IgD-negative memory B cell (primary cell): ENCODE results near the gene GEMIN4. TPM values are rescaled to one million over a fixed set of nuclear protein-coding genes. Genes with fewer than 3 reads are reported as not detected.
"Not testable (repeated sequence)": the region's sequence is repeated elsewhere in the genome, so short reads cannot be mapped to it uniquely, and the experiment has no call there.

Source experiments
- H3K27ac Mint-ChIP-seq, 3 donors: one replicate each; pipeline ENCODE4 v1.8.0; 2020 to 2022; ENCODE audit warnings: mild to moderate bottlenecking in 3 of 3, mixed read lengths in 3 of 3, moderate library complexity in 1 of 3
- H3K27me3 Mint-ChIP-seq: one replicate; pipeline ENCODE4 v1.8.0; 2021; ENCODE audit warnings: mixed read lengths
- H3K36me3 Mint-ChIP-seq: one replicate; pipeline ENCODE4 v1.8.0; 2020; ENCODE audit warnings: mild to moderate bottlenecking, mixed read lengths
- H3K4me1 Mint-ChIP-seq, 3 donors: one replicate each; pipeline ENCODE4 v1.8.0; 2020 to 2022; ENCODE audit warnings: mixed read lengths in 3 of 3, mild to moderate bottlenecking in 1 of 3
- H3K4me3 Mint-ChIP-seq, 4 donors: one replicate each; pipeline ENCODE4 v1.8.0; 2020 to 2022; ENCODE audit warnings: mild to moderate bottlenecking in 4 of 4, mixed read lengths in 4 of 4, moderate library complexity in 3 of 4
- H3K9me3 Mint-ChIP-seq, 3 donors: one replicate each; pipeline ENCODE4 v1.8.0; 2020 to 2021; ENCODE audit warnings: mixed read lengths in 3 of 3, mild to moderate bottlenecking in 1 of 3
- polyA plus RNA-seq: library from polyadenylated mRNA; unstranded; fragments of 300-500 nt; fragmentation: Illumina TruSeq; gene quantifications from one replicate; pipeline ENCODE4 v1.2.3, GENCODE V29; 2021

GEMIN4 gene
- polyA plus RNA-seq, 1 donor from 2014 or later = 27.4 TPM

DNA sequence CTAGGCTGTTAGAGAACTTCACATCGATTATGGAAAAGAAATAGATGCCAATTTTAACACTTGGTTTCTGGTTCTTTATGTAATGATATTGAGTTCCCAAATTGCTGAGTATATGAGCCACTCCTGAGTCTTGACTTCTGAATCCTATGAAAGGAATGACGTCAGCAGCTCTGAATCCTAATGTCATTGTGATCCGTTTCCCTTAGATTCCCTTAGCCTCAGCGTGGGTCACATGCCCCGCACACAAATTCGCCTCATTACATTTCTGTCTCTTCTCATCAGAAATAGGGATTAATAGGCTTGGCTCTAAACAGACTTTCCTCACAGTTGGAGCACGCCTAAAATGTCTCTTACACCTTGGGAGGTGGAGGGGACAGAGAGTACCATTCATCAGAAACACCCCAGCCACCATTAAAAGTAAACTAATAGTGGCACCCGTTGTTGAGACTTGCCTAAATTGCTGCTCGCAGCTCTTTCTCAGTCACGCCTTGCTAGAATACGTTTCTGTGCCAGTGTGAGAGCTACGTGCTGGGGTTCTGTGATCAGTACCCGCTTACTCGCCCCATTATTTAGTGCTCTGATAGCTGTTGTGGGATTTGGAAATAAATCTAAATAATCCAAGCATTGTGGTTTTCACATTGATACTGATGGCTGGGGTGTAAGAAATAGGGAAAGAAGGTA, 37.2 kb upstream of the GEMIN4 start:
- Mint-ChIP-seq H3K27ac (no peak overlapping the region), H3K4me3 (no peak overlapping the region), H3K27me3 (no peaks in the 10 kb centered on the region), H3K4me1 (peaks cover 0 to 6% (median 4%) of the 10 kb centered on the region in 3 donors), H3K9me3 (no peaks in the 10 kb centered on the region), H3K36me3 (peaks cover 2% of the 10 kb centered on the region)

DNA sequence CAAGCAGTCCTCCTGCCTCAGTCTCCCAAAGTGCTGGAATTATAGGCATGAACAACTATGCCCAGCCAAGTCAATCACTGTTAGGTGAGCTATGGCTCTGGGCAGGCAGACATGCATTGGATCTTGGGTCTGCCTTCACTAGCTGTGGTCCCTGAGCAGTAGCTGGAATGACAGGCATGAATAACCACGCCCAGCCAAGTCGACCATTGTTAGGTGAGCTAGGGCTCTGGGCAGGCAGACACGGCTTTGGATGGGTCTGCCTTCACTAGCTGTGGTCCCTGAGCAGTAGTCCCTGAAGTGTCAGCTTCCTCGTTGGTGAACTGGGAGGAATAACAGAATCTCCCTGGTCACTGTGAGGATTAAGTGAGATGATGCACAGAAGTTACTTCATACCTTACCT, 36.5 kb upstream of the GEMIN4 start:
- peaks cover 5 to 10% (median 8%) of the 10 kb centered on the region in 3 donors for H3K4me1 Mint-ChIP-seq
- no peak overlapping the region for H3K27ac Mint-ChIP-seq
- no peaks in the 10 kb centered on the region for H3K27me3 Mint-ChIP-seq
- peaks cover 2% of the 10 kb centered on the region for H3K36me3 Mint-ChIP-seq
- no peaks in the 10 kb centered on the region for H3K9me3 Mint-ChIP-seq
- no peak overlapping the region for H3K4me3 Mint-ChIP-seq

DNA sequence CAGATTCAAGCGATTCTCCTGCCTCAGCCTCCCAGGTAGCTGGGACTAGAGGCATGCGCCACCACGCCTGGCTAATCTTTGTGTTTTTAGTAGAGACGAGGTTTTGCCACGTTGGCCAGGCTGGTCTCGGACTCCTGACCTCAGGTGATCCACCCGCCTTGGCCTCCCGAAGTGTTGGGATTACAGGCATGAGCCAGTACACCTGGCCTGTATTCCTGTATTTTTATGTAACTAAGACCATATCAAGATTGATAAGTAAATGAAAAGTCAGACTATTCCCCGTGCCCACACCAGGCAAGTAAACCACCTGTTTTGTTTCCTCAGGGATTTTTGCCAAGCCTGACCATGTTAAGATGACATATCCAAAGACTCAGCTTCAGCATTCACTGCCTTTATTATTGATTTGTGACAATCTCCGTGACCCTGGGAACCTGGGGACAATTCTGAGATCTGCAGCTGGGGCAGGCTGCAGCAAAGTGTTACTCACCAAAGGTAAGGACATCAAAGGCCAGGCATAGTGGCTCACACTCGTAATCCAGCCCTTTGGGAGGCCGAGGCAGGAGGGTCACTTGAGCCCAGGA, 35.7 kb upstream of the GEMIN4 start:
- peaks cover 2% of the 10 kb centered on the region for H3K36me3 Mint-ChIP-seq
- H3K27ac Mint-ChIP-seq = peak overlapping the region in 1 of 3 donors; percentile 65
- H3K9me3 Mint-ChIP-seq = no peaks in the 10 kb centered on the region
- H3K27me3 Mint-ChIP-seq = no peaks in the 10 kb centered on the region
- peaks cover 10 to 13% (median 12%) of the 10 kb centered on the region in 3 donors for H3K4me1 Mint-ChIP-seq
- H3K4me3 Mint-ChIP-seq = no peak overlapping the region

DNA sequence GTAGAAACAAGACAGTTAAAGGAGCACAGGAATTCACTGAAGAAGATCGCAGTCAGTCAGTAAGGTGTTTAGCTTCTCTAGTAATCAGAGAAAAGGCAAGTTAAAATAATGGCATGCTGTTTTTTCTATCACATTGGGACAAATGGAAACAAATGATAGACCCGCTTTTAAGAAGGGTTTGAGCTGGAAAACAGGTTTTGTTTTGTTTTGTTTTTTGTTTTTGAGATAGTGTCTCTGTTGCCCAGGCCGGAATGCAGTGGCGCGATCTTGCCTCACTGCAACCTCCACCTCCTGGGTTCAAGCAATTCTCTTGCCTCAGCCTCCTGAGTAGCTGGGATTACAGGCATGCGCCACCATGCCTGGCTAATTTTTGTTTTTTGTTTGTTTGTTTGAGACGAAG, 33.8 kb upstream of the GEMIN4 start:
- not testable (repeated sequence) for H3K36me3 Mint-ChIP-seq, H3K9me3 Mint-ChIP-seq, H3K4me3 Mint-ChIP-seq, H3K27ac Mint-ChIP-seq, H3K27me3 Mint-ChIP-seq
- peaks cover 16 to 20% (median 19%) of the 10 kb centered on the region in 3 donors for H3K4me1 Mint-ChIP-seq

DNA sequence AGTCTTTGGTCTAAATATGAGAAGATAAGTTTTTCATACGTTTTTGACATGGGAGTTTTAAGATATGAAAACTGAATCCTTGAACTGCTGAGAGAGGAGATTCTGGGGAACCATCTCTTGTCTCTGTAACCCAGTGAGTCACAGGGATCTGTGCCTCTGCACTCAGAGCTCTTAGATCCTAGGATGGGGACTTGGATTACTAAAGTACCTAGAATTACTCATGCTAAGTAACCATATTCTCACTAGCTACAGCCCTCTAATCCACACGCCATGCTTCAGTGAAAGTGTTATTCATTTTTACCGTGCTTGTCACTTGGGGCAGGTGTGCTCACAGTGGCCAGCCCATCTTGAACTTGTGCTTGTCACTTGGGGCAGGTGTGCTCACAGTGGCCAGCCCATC, 32.1 kb upstream of the GEMIN4 start:
- Mint-ChIP-seq H3K9me3 (no peaks in the 10 kb centered on the region), H3K27me3 (no peaks in the 10 kb centered on the region), H3K27ac (peak overlapping the region in 1 of 3 donors; percentile 98), H3K36me3 (peaks cover 2% of the 10 kb centered on the region), H3K4me1 (peaks cover 19 to 22% (median 22%) of the 10 kb centered on the region in 3 donors), H3K4me3 (peak overlapping the region; percentile 46 to 97 (median 66))

DNA sequence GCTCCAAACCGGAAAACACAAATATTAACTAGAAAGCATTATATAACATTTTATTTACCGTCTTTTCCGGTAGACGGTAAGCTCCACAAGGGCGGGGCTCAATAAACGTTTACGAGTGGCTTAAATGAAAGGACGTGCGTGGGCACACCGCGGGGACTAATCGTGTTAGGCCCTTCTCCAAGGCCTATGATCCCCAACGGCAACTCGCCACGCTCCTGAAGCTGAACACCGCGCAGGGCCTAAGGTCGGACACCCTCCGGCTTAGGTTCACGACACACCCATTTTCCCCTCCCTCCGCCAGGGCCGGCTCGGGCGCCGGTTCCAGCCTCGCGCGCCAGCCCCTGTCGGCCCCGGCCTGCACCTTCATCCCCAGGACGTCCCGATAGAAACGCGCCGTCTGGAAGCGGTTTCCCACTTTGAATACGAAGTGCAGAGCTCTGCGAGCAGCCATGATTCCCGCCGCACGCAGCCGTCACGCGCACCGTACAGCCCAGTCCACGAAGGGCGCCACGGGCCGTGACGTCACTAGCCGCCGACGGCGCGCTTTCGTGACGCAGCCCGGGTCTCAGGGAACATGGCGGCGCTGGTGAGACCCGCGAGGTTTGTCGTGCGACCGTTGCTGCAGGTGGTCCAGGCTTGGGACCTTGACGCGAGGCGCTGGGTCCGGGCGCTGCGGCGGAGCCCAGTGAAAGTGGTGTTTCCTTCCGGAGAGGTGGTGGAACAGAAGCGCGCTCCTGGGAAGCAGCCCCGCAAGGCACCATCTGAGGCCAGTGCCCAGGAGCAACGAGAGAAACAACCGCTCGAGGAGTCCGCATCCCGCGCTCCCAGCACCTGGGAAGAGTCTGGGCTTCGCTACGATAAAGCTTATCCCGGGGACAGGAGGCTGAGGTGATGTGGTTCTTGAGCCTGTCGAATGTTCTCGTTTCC, 30.0 kb upstream of the GEMIN4 start, which contains the start of the genes GLOD4 and MRM3:
TSS of gene GLOD4 (minus strand) at position 476 of the 927 bp plus-strand sequence. CDS start at position 451, 25 bp downstream.
TSS of gene MRM3 (plus strand) at position 549 of the 927 bp plus-strand sequence. CDS start at position 575, 26 bp downstream.
- Mint-ChIP-seq H3K27ac (peak within 1 kb of the TSS; percentile 98), H3K36me3 (peaks cover 2% of the 10 kb centered on the region), H3K27me3 (no peaks in the 10 kb centered on the region), H3K9me3 (no peaks in the 10 kb centered on the region), H3K4me1 (peaks cover 17 to 22% (median 20%) of the 10 kb centered on the region in 3 donors), H3K4me3 (peak within 1 kb of the TSS; percentile 96 to 100 (median 98))

DNA sequence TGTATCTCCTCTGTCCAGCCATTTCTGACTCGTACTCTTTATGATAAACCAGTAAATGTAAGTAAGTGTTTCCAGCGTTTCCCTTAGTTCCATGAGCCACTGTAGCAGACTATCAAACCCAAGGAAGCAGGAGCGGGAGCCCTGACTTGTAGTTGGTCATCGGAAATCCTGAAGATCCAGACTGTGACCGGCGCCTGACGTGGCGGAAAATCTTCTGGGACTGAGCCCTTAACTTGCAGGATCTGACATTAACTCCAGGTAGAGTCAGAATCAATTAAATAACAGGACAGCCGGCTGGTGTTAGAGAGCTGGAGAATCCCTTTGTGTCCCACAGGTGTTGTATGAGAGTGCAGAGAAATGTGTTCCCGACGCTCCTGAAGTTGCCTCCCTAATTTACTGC, 26.0 kb upstream of the GEMIN4 start:
- Mint-ChIP-seq H3K9me3 (no peaks in the 10 kb centered on the region), H3K27me3 (no peaks in the 10 kb centered on the region), H3K27ac (peak overlapping the region in 1 of 3 donors; percentile 12), H3K4me3 (peak overlapping the region in 1 of 4 donors; percentile 68), H3K36me3 (peaks cover 4% of the 10 kb centered on the region), H3K4me1 (peaks cover 12 to 20% (median 15%) of the 10 kb centered on the region in 3 donors)

DNA sequence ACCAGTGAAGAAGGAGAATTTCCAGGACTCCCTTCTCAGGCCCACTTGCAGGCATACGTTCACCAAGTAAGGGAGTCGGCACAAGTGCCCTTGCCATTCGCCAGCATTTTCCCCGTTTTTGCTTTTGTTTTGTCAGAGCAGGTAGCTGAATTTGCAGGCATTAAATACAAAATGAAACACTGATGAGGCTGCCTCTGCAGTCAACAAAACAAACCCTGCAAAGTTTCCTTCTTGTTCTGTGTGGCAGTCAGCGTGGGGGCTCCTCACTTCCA, 22.2 kb upstream of the GEMIN4 start:
- peaks cover 0 to 6% (median 0%) of the 10 kb centered on the region in 3 donors for H3K4me1 Mint-ChIP-seq
- no peak overlapping the region for H3K27ac Mint-ChIP-seq

DNA sequence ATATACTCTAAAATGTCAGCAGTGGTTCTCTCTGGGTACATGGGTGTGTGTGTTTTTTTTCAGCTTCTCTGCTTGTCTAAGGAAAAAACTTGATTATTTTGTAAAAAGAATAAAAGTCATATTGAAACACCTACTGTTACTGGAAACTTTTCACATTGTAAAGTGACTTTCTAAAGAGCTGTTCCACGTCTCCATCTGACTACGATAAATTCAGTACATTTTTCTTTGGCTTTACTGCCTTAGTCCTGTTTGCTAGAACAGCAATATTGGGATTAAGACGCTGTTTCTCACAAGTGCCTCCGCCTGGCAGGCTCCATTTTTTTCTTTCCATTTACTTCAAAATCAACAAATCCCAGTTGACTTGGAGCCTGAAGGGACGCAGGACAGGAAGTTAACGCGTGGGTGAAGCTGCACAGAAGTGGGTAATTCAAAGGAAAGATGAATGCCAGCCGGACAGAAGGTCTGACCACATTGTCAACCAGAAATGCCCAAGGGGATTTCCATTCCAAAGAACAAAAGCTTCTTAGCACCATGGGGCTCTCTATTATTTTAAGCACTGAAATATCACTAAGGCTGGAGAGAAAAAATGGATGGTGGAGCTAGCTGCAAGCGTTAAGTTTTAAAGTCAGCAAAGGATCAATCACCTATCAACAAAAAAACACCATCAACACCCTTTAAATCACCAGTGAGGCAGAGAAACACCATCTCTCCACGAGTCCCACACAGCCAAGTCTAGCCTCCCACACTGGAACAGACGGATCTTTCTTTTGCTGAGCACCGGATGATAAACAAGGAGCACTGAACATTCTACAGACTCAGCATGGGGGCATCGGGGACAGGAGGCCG, 21.6 kb upstream of the GEMIN4 start:
- H3K27me3 Mint-ChIP-seq = no peaks in the 10 kb centered on the region
- H3K36me3 Mint-ChIP-seq = peaks cover 2% of the 10 kb centered on the region
- peak overlapping the region in 1 of 3 donors; percentile 53 for H3K27ac Mint-ChIP-seq
- H3K4me3 Mint-ChIP-seq = no peak overlapping the region
- H3K4me1 Mint-ChIP-seq = peaks cover 0 to 6% (median 0%) of the 10 kb centered on the region in 3 donors
- no peaks in the 10 kb centered on the region for H3K9me3 Mint-ChIP-seq

More for the DNA sequence above, 22.2 kb upstream of the GEMIN4 start:
- Mint-ChIP-seq H3K4me3 (no peak overlapping the region), H3K27me3 (no peaks in the 10 kb centered on the region), H3K9me3 (no peaks in the 10 kb centered on the region), H3K36me3 (peaks cover 2% of the 10 kb centered on the region)

DNA sequence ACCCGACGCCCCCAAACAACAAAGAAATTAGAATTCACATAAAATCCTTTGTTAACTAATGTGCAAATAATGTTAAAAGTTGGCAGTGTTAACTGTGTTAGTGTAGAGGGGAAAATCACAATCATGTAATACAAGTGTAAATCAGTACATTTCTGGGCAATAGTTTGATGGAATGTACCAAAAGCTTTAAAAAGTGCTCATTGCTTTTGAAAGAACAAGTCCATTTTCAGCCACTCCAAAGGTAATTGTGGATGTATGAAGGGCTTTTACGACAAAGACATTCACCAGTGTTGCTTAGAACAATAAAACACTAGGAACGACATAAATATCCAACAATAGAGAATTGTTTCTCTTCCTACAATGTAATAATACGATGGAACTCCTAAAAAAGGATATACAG, 21.0 kb upstream of the GEMIN4 start:
- Mint-ChIP-seq H3K9me3 (no peaks in the 10 kb centered on the region), H3K36me3 (peaks cover 2% of the 10 kb centered on the region), H3K4me1 (peaks cover 0 to 6% (median 0%) of the 10 kb centered on the region in 3 donors)

DNA sequence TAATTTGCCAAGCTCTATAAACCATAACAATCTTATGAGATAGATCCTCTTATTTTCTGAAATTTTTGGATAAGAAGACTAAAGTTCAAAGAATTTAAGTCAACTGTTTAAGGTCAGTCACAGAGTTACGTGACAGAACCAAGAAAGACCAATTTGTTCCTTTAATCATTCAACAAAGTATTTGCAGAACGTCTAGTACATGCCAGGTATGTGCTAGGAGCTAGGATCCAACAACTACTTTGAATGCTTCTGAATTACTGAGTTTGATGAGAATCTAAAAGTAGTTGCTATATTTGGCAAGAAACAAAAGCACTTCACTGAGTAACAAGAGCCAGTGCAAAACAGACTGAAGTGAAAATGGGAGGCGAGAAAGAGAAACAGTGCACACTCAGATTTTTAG, 15.0 kb upstream of the GEMIN4 start:
- no peak overlapping the region for H3K4me3 Mint-ChIP-seq
- H3K36me3 Mint-ChIP-seq = peaks cover 3% of the 10 kb centered on the region
- no peaks in the 10 kb centered on the region for H3K27me3 Mint-ChIP-seq
- no peak overlapping the region for H3K27ac Mint-ChIP-seq
- no peaks in the 10 kb centered on the region for H3K9me3 Mint-ChIP-seq
- H3K4me1 Mint-ChIP-seq = peaks cover 0 to 2% (median 0%) of the 10 kb centered on the region in 3 donors

More for the DNA sequence above, 21.0 kb upstream of the GEMIN4 start:
- Mint-ChIP-seq H3K4me3 (no peak overlapping the region), H3K27ac (no peak overlapping the region), H3K27me3 (no peaks in the 10 kb centered on the region)

DNA sequence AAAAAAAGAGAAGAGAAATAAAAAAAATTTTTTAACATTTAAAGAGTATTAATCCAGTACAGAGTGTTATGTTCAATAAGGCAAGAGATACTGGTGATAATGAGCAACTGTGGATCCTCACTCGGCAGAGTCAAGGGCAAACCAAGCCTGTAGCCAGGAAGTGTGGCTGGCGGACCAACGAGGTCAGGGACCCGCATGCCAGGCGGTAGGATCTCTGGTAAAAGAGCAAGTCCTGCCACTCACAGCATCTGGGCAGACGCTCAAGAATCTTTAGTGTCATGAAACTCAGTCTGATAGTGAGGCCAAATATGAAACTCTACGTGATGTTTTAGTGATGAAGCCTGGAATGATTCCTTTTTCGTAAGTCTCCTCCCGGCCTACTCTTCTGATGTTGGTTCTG, 8.3 kb upstream of the GEMIN4 start:
- Mint-ChIP-seq H3K4me3 (no peak overlapping the region), H3K9me3 (no peaks in the 10 kb centered on the region), H3K36me3 (peaks cover 2% of the 10 kb centered on the region), H3K4me1 (peaks cover 0 to 3% (median 0%) of the 10 kb centered on the region in 3 donors), H3K27ac (no peak overlapping the region), H3K27me3 (no peaks in the 10 kb centered on the region)

DNA sequence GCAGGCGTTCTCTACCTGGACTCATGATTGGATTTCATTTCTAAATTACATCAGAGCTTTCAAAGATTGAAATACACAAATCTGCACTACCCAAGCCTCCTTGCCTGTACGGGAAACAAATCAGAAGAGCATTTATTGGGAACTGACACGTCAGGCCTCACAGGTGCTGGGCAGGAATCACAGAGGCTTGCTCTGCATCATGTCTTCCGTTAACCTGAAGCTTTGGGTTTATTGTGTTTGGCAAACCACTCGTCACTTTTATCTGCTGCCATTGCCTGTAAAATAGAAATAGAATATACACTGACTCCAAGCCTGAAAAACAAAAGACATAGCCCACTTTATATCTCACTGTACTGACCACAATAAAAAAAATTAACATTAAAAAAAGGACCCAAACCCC, 7.9 kb upstream of the GEMIN4 start:
- Mint-ChIP-seq H3K4me3 (no peak overlapping the region), H3K4me1 (peaks cover 0 to 3% (median 0%) of the 10 kb centered on the region in 3 donors), H3K27me3 (no peaks in the 10 kb centered on the region), H3K27ac (no peak overlapping the region), H3K9me3 (no peaks in the 10 kb centered on the region), H3K36me3 (no peaks in the 10 kb centered on the region)

DNA sequence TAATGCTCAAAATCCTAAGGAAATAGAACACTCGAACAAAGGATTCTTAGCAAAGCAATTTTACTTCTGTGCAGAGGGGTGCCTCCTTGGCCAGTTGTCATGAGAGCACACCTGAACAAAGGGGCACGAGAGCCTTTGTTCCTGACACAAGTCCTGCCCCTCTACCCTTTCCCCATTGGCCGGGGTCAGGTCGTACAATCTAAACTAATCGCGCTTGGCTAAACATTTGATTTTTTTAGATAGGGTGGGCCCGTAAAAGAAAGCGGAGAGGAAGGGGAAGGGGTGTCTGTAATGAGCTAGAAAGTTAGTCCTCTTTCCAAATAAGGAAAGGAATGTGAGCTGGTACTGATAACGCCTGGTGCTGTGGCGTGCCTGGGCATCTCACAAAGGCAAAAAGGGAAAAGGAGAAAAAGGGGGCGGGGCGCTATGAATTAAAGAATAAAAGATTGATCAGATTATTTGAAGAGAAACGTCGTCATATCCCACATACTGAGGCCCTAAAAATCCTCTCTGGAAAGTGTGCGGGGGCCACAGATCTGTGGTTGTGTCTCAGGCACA, 4.0 kb upstream of the GEMIN4 start:
- H3K4me3 Mint-ChIP-seq = peak overlapping the region in 1 of 4 donors; percentile 42
- H3K27me3 Mint-ChIP-seq, H3K36me3 Mint-ChIP-seq, H3K9me3 Mint-ChIP-seq: not testable (repeated sequence)
- H3K27ac Mint-ChIP-seq = peak overlapping the region in 1 of 3 donors; percentile 62
- peaks cover 9 to 13% (median 13%) of the 10 kb centered on the region in 3 donors for H3K4me1 Mint-ChIP-seq
